Retinal pigment epithelial cell (primary cell): ENCODE data around the gene A1BG.
"Not testable (repeated sequence)": the region's sequence is repeated elsewhere in the genome, so short reads cannot be mapped to it uniquely, and the experiment has no call there.

Source experiments
- DNase-seq: peaks from one replicate; pipeline ENCODE4 v3.0.0-alpha.2; 2010; ENCODE audit warnings: low read depth
- H3K4me3 ChIP-seq: 2 replicates; pipeline ENCODE4 v1.5.1; 2011; ENCODE audit warnings: mild to moderate bottlenecking, low read length, control low read depth, moderate library complexity
- CTCF ChIP-seq: conservative IDR thresholded peaks from 2 replicates; pipeline ENCODE4 v1.5.1; 2011; ENCODE audit warnings: low read depth, low read length, control low read depth, inconsistent platforms

The A1BG gene

GRCh38 chr19:58385313-58385890 is 32.1 kb upstream of the A1BG start:
- no peak for DNase-seq

GRCh38 chr19:58382997-58383603 is 29.8 kb upstream of the A1BG start:
- H3K4me3 ChIP-seq, result no peak overlapping the region
- no peak for DNase-seq
- no peak for TF ChIP-seq CTCF

More at GRCh38 chr19:58385313-58385890, 32.1 kb upstream of the A1BG start:
- peak overlapping the region; percentile 66 for H3K4me3 ChIP-seq
- no peak for TF ChIP-seq CTCF

- no peak for DNase-seq
- TF ChIP-seq CTCF, result no peak
- H3K4me3 ChIP-seq, result peak overlapping the region; percentile 87
These were observed 28.3 kb upstream of the A1BG start for GRCh38 chr19:58381460-58382212.

- peak within 1 kb of the TSS; percentile 87 for H3K4me3 ChIP-seq
- peak; percentile 100 for DNase-seq
- TF ChIP-seq CTCF, result no peak
These were observed 27.6 kb upstream of the A1BG start, which contains the start of gene ZNF837 for GRCh38 chr19:58380662-58381459. ZNF837 (minus strand) TSS chr19:58381030; CDS start chr19:58369332, 11,698 bp downstream.

GRCh38 chr19:58380037-58380661 is 26.9 kb upstream of the A1BG start:
- H3K4me3 ChIP-seq, result peak overlapping the region; percentile 68
- TF ChIP-seq CTCF, result peak; percentile 2
- DNase-seq, result no peak

GRCh38 chr19:58379246-58379645 is 26.0 kb upstream of the A1BG start:
- TF ChIP-seq CTCF, result no peak
- H3K4me3 ChIP-seq, result no peak overlapping the region
- DNase-seq, result no peak

- H3K4me3 ChIP-seq, result not testable (repeated sequence)
- DNase-seq, result peak; percentile 48
These were observed 23.4 kb upstream of the A1BG start for GRCh38 chr19:58376724-58377123.
